Measurements from ENCODE around the gene OSBP2.
"Not testable (repeated sequence)": the region's sequence is repeated elsewhere in the genome, so short reads cannot be mapped to it uniquely, and the experiment has no call there.

OSBP2 gene, protein sequence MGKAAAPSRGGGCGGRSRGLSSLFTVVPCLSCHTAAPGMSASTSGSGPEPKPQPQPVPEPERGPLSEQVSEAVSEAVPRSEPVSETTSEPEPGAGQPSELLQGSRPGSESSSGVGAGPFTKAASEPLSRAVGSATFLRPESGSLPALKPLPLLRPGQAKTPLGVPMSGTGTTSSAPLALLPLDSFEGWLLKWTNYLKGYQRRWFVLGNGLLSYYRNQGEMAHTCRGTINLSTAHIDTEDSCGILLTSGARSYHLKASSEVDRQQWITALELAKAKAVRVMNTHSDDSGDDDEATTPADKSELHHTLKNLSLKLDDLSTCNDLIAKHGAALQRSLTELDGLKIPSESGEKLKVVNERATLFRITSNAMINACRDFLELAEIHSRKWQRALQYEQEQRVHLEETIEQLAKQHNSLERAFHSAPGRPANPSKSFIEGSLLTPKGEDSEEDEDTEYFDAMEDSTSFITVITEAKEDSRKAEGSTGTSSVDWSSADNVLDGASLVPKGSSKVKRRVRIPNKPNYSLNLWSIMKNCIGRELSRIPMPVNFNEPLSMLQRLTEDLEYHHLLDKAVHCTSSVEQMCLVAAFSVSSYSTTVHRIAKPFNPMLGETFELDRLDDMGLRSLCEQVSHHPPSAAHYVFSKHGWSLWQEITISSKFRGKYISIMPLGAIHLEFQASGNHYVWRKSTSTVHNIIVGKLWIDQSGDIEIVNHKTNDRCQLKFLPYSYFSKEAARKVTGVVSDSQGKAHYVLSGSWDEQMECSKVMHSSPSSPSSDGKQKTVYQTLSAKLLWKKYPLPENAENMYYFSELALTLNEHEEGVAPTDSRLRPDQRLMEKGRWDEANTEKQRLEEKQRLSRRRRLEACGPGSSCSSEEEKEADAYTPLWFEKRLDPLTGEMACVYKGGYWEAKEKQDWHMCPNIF

DNA sequence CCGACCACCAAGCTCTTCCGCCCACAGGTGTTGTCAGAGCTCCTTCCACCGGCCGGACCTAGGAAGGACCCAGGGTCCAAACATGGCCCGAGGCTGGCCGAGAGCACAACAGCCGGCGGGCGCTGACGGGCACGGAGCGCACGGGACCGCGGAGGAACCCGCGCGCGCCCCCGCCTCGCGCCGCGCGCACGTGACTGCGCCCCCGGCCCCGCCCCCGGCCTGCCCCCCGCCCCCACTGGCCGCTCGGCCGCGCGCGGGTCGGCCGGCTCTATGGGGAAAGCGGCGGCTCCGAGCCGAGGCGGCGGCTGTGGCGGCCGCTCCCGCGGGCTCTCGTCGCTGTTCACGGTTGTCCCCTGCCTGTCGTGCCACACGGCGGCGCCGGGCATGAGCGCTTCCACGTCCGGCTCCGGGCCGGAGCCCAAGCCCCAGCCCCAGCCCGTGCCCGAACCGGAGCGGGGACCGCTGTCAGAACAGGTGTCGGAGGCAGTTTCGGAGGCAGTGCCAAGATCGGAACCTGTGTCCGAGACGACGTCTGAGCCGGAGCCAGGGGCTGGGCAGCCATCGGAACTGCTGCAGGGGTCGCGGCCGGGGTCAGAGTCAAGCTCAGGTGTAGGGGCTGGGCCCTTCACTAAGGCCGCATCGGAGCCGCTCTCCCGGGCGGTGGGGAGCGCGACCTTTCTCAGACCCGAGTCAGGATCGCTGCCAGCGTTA is at the start of gene OSBP2:
Gene OSBP2 (plus strand): TSS at position 235 of the 711 bp plus-strand sequence. CDS start 36 bp downstream, at position 271.
- peak; percentile 46 for DNase-seq

GRCh38 chr22:30646518-30647160 is 48.0 kb upstream of the OSBP2 start:
- no peak for DNase-seq

DNA sequence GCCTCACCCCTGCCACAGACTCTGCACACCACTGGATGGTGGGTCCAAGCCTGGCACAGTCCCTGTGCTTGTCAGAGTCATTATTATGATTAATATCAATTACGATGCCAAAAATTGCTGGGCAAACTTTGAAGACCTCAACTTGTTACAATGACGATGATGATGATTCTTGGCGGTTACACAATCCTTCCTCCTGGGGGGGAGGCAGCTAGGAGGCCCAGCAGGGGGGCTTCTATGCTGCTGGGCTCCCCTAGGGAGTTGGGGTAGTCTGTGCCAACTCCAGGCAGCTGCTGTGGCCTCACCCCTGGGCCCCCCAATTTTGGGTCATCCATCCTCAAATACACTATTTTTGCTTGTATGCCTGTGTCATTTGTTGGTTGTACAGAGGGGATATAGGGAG is 47.1 kb upstream of the OSBP2 start:
- DNase-seq, result no peak

DNA sequence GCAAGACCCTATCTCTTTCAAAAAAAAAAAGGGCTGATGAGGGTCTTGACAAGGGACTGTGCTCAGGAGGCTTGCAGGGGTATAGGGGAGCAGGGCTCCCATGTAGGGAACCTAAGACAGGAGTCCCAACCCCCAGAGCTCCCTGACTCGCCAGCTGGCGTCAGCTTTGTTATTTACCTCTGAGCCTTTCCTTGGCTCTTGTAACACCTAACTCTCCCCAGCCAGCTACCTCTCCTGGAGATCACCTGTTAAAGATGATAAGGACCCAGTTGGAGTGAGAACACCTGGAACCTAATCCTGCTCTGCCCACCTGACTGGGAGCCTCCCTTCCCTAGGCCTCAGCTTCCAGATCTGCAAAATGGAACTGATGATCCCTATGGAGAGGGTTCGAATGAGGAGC is 45.8 kb upstream of the OSBP2 start:
- no peak for DNase-seq

DNA sequence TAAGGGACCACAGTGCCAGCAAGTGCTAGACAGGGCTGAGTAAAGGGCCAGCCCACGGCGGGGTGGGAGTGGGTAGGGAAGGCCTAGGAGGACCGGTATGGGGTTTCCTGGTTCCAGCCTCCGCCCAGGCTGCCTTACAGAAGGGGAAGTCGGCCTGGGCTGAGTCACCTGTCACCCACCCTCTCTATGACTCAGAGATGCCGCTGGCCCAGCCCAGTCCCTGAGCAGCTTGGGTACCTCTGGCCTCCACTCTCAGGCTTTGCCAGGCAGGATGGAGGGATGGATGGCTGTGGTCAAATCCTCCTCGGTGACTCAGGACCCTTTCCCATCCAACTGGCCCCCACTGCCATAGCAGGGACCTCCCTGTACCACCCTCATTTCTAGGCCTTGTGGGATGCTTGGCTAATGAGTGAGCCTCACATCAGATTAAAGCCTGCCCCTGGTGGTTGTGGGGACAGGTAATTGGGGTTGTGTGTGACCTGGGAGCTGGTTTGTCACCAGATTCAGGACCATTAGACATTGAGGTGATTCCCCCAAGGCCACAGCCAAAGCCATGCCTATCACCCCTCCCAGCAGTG is 45.2 kb upstream of the OSBP2 start:
- DNase-seq, result no peak

DNA sequence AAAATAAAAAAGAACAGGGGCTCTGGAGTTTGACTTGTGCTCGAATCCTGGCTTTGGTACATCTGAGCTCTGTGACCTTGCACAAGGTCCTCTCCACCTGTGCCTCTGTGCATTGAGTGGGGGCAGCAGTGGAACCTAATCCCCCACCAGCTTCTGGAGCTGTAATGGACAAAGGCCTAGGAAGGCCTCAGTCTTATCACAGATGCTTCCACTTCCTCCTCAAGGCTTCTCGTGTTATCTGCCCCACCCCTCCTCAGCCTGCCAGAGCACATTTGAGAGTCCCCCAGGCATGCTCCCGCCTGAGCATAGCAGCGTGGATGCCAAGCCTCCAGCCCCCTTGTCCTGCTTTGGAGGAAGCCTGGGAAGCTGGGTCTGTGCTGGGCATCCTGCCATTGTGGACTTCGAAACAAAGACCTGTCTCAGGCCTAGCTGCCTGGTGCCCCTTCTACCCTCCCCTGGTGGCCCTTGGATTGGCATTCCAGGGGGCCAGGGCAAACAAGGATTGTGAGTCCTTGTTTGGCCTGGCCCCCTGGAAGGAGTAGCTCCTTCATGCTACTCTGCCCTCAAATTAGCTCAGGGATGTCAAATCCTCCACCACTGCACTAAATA is 44.1 kb upstream of the OSBP2 start:
- no peak for DNase-seq

GRCh38 chr22:30652852-30653251 is 41.8 kb upstream of the OSBP2 start:
- DNase-seq, result no peak

DNA sequence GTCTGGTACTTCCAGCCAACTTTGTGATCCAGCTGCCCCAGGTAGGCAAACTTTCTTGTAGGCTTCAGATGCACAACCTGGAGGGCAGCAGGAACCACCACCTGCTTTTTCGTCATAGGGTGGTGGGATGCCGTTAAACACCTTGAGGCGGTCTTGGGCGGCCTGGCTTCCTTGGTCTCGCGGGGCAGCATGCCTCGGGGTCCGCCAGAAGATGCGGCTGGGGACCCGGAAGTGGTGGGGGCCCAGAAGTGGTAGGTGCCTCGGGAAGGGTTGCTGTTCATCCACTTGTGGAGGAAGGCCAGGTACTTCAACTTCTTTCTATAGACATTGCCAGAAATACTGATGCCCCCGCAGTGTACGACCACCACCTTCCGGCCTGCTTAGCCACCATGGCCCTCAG is 40.3 kb upstream of the OSBP2 start:
- no peak for DNase-seq

- DNase-seq, result no peak
These were observed 39.1 kb upstream of the OSBP2 start for GRCh38 chr22:30655532-30655931.

- DNase-seq, result peak; percentile 97
These were observed 32.6 kb upstream of the OSBP2 start for GRCh38 chr22:30662040-30662439.

GRCh38 chr22:30664798-30665197 is 29.9 kb upstream of the OSBP2 start:
- DNase-seq, result no peak

- DNase-seq, result no peak
These were observed 29.4 kb upstream of the OSBP2 start for GRCh38 chr22:30665266-30665665.

DNA sequence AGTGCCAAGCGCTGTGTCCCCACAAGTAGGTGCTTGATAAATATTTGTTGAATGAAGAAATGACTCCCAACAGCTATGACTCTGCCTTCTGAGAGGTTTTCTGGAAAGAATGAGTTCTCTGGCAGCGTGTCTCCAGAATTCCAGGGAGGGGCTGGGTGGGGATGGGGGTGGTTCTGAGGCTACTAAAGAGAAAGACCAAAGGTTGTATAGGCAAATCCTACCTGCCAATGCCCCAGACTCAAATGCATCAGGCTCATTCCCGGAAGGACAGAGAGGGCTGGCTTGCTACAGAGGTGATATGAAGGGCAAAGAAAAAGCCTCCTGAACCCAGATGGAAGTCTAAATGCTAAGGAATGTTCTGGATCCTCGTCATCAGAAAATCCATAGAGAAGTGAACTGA is 28.9 kb upstream of the OSBP2 start:
- DNase-seq, result no peak

DNA sequence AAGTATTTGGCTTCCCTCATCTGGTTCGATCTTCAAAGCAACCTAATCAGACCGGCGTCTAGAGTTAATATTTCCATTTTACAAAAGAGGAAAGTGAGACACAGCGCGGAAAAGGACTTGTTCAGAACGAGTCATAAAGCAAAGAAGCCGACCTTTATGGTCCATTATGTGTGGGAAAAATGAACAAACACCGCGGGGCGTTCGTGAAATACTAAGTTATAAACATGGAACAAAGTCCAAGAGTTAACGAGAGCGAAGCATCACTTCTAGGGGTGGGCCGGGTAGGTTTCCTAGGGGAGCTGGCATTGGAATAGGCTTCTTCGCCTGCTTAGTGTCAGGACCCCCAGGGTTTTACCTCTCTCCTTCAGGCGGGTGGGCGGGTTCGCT is 27.6 kb upstream of the OSBP2 start:
- DNase-seq, result no peak

GRCh38 chr22:30667494-30668385 is 26.9 kb upstream of the OSBP2 start, which contains the start of gene DUSP18:
TSS of gene DUSP18 (minus strand) at chr22:30667875. CDS start at chr22:30664003, 3,872 bp downstream.
- DNase-seq, result peak; percentile 86

- DNase-seq, result no peak
These were observed 26.3 kb upstream of the OSBP2 start for GRCh38 chr22:30668386-30668710.

- DNase-seq, result no peak
These were observed 23.6 kb upstream of the OSBP2 start for GRCh38 chr22:30671071-30671470.

GRCh38 chr22:30673136-30673535 is 21.5 kb upstream of the OSBP2 start:
- DNase-seq, result no peak

GRCh38 chr22:30674482-30674881 is 20.2 kb upstream of the OSBP2 start:
- DNase-seq, result no peak

DNA sequence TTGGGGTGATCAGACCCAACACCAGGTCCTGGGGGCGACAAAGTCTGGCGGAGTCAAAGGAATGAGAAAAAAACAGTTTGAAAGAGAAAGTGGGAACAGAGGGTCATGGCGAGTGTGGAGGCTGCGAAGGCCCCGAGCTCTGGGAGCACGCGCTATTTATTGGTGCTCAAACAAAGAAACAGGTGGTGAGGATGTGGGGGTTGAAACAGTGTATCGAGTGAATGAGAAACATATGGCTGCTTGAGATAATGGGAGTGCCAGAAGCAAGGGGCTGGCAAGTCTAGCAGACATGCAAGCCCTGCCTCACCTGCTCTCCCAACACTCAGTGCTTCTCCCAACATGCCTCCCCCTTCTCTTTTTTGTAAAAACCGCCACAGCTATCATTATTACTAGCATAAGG is 19.2 kb upstream of the OSBP2 start:
- DNase-seq, result no peak

DNA sequence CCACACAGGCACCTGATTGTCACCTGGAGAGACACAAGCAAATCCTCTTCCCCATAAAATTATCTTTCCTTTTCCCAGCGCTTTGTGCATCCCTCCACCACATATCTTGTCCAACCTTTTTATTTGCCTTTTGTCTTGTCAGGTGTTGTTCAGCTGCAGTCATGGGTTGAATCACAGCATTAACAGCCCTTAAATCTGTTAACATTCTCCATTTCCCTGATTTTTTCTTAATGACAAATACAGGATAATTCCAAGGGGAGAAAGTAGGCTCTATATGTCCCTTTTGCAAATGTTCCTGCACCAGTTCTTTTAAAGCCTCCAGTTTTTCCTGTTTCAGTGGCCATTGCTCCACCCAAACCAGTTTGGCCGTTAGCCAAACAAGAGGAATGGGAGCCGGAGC is 18.1 kb upstream of the OSBP2 start:
- DNase-seq, result not testable (repeated sequence)
